Neural cell (in vitro differentiated cells): Measurements from ENCODE around the gene OR2H2. TPM values are rescaled to one million over a fixed set of nuclear protein-coding genes. Genes with fewer than 3 reads are reported as not detected.

Experiments used
- H2AFZ ChIP-seq: fragments of 200-600, 300-800 bp; sonication (generic), shearing (Covaris generic); 2 replicates; pipeline ENCODE4 v1.6.0; 2014; ENCODE audit warnings: low read depth, mild to moderate bottlenecking, antibody characterized with exemption, low read length, moderate library complexity
- H3F3A ChIP-seq: fragments of 200-600 bp; shearing (Covaris generic); 2 replicates; pipeline ENCODE4 v1.6.1; 2016; ENCODE audit warnings: mild to moderate bottlenecking, moderate library complexity, mixed read lengths, antibody characterized with exemption, low read length; ENCODE audit not compliant: insufficient read depth, poor library complexity, severe bottlenecking
- H3K27ac ChIP-seq: fragments of 200-600, 300-800 bp; sonication (generic), shearing (Covaris generic); 2 replicates; pipeline ENCODE4 v1.5.1; 2014; ENCODE audit warnings: mild to moderate bottlenecking, low read length, moderate library complexity
- H3K27me3 ChIP-seq: fragments of 300-800, 200-600 bp; sonication (generic), shearing (Covaris generic); 2 replicates; pipeline ENCODE4 v1.6.0; 2014; ENCODE audit warnings: mild to moderate bottlenecking, low read depth, low read length, moderate library complexity; ENCODE audit not compliant: insufficient read depth
- H3K36me3 ChIP-seq: fragments of 300-800, 200-600 bp; sonication (generic), shearing (Covaris generic); 2 replicates; pipeline ENCODE4 v1.5.1; 2014; ENCODE audit warnings: mild to moderate bottlenecking, antibody characterized with exemption, low read length, moderate library complexity; ENCODE audit not compliant: insufficient read depth
- H3K4me2 ChIP-seq: fragments of 300-800, 200-600 bp; sonication (generic), shearing (Covaris generic); 2 replicates; pipeline ENCODE4 v1.6.0; 2014; ENCODE audit warnings: mild to moderate bottlenecking, low read length
- H3K4me3 ChIP-seq: fragments of 300-800, 200-600 bp; sonication (generic), shearing (Covaris generic); 2 replicates; pipeline ENCODE4 v1.5.1; 2014; ENCODE audit warnings: mild to moderate bottlenecking, low read length, moderate library complexity
- H3K79me2 ChIP-seq: fragments of 200-600 bp; shearing (Covaris generic); replicated peaks from 2 replicates; pipeline ENCODE4 v1.6.0; 2014; ENCODE audit warnings: mild to moderate bottlenecking, low read length, moderate library complexity; ENCODE audit not compliant: insufficient read depth
- H3K9ac ChIP-seq: fragments of 300-800, 200-600 bp; sonication (generic), shearing (Covaris generic); 2 replicates; pipeline ENCODE4 v1.6.1; 2016; ENCODE audit warnings: mild to moderate bottlenecking, low read length, mixed read lengths
- H3K9me2 ChIP-seq: fragments of 200-600 bp; shearing (Covaris generic); 2 replicates; pipeline ENCODE4 v1.6.1; 2016; ENCODE audit warnings: mild to moderate bottlenecking, low read length, mixed read lengths; ENCODE audit not compliant: insufficient read depth
- H3K9me3 ChIP-seq: fragments of 200-600, 300-800 bp; sonication (generic), shearing (Covaris generic); 2 replicates; pipeline ENCODE4 v1.6.1; 2016; ENCODE audit warnings: mild to moderate bottlenecking, mixed run types, low read length, moderate library complexity, mixed read lengths
- H4K20me1 ChIP-seq: fragments of 200-600 bp; shearing (Covaris generic); 2 replicates; pipeline ENCODE4 v1.6.1; 2016; ENCODE audit warnings: mild to moderate bottlenecking, mixed run types; ENCODE audit not compliant: insufficient read depth
- EP300 ChIP-seq: fragments of 450-650 bp; conservative IDR thresholded peaks from 2 replicates; pipeline ENCODE4 v1.6.1; 2014; ENCODE audit warnings: antibody characterized with exemption, mild to moderate bottlenecking, moderate library complexity; ENCODE audit not compliant: poor library complexity, severe bottlenecking
- EZH2 ChIP-seq: fragments of 200-600, 300-800 bp; shearing (Covaris generic), sonication (generic); IDR thresholded peaks from 2 replicates; pipeline ENCODE4 v1.6.1; 2014; ENCODE audit warnings: antibody characterized with exemption, low read length, borderline replicate concordance, mild to moderate bottlenecking; ENCODE audit not compliant: insufficient read depth, poor library complexity, severe bottlenecking
- MXI1 ChIP-seq: fragments of 450-650 bp; conservative IDR thresholded peaks from 2 replicates; pipeline ENCODE4 v1.6.1; 2014; ENCODE audit warnings: antibody characterized with exemption, mild to moderate bottlenecking; ENCODE audit not compliant: poor library complexity, severe bottlenecking
- POLR2AphosphoS5 ChIP-seq: IDR thresholded peaks from 2 replicates; pipeline ENCODE4 v1.6.1; 2012
- RAD21 ChIP-seq: fragments of 450-650 bp; conservative IDR thresholded peaks from 2 replicates; pipeline ENCODE4 v1.6.1; 2014; ENCODE audit warnings: antibody characterized with exemption, mild to moderate bottlenecking, moderate library complexity
- SMC3 ChIP-seq: fragments of 450-650 bp; conservative IDR thresholded peaks from 2 replicates; pipeline ENCODE4 v1.6.1; 2014; ENCODE audit warnings: antibody characterized with exemption, mild to moderate bottlenecking, moderate library complexity; ENCODE audit not compliant: poor library complexity
- TAF1 ChIP-seq: IDR thresholded peaks from 2 replicates; pipeline ENCODE4 v1.6.1; 2012; ENCODE audit warnings: low read depth
- polyA plus RNA-seq: library from polyadenylated mRNA; depleted of rRNA; stranded (reverse); fragments of >200 nt; gene quantifications from 2 replicates; pipeline ENCODE4 v1.2.3, GENCODE V29; 2014
- TF ChIP-seq, protein P1 (sequence below): IDR thresholded peaks from 2 replicates; pipeline ENCODE4 v1.6.1; 2012; ENCODE audit warnings: borderline replicate concordance
- TF ChIP-seq, protein P2 (sequence below): fragments of 450-650 bp; IDR thresholded peaks from 2 replicates; pipeline ENCODE4 v1.5.1; 2014; ENCODE audit warnings: antibody characterized with exemption, mild to moderate bottlenecking, moderate library complexity; ENCODE audit not compliant: poor library complexity, severe bottlenecking

Gene OR2H2
- polyA plus RNA-seq, 1 donor from 2014 or later: not detected

DNA sequence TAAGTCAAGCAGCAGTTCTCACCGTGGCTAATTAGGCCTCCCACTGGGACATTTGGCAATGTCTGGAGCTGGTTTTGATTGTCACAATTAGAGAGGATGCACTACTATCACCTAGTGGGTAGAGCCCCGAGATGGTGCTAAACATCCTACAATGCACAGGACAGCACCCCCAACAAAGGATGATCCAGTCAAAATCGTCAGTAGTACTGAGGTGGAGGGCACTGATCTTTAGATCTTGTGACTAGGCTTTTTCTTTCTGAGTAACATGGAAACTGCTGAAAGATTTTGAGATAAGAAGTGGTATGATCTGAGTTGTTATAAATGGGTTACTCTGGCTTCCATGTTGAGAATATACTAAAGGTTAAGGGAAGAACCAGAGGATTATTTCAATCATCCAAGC is 37.3 kb upstream of the OR2H2 start:
- peaks cover 13% of the 10 kb centered on the region for H3K27me3 ChIP-seq
- H3K9me3 ChIP-seq: no peaks in the 10 kb centered on the region

DNA sequence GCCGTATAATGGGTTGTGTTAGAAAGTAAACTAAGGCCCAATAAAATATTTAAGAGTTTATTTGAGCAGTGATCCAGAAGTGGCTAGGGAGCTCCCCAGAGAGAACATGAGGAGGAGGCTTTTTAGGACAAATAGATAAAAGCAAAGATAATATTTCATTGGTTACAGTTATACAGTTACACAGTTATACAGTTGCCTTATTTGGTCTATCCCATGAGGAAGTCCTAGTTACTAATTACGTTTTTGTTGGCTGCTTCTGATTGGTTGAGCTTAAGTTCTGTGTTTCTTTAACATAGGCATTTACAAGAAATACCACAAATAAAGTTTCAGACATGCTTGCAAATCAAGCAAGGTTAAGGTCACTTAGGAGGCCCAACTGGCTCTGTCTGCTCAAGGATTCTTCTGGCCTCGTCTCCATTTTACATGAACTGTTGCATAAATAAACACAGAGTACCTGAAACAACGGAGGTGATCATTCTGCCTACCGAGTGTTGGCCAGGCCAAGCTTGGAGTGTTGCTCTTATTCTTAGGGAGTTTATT is 32.3 kb upstream of the OR2H2 start:
- H3F3A ChIP-seq: no peaks in the 10 kb centered on the region
- H2AFZ ChIP-seq: no peak overlapping the region
- H3K9me3 ChIP-seq: no peaks in the 10 kb centered on the region
- no peak overlapping the region for H3K27ac ChIP-seq
- H3K4me3 ChIP-seq: peak overlapping the region; percentile 70
- peaks cover 52% of the 10 kb centered on the region for H3K27me3 ChIP-seq
- H4K20me1 ChIP-seq: no peaks in the 10 kb centered on the region
- H3K79me2 ChIP-seq: no peaks in the 10 kb centered on the region
- no peak for TF ChIP-seq POLR2AphosphoS5
- no peak for TF ChIP-seq SMC3
- TF ChIP-seq MXI1: no peak
- TF ChIP-seq, protein P1, sequence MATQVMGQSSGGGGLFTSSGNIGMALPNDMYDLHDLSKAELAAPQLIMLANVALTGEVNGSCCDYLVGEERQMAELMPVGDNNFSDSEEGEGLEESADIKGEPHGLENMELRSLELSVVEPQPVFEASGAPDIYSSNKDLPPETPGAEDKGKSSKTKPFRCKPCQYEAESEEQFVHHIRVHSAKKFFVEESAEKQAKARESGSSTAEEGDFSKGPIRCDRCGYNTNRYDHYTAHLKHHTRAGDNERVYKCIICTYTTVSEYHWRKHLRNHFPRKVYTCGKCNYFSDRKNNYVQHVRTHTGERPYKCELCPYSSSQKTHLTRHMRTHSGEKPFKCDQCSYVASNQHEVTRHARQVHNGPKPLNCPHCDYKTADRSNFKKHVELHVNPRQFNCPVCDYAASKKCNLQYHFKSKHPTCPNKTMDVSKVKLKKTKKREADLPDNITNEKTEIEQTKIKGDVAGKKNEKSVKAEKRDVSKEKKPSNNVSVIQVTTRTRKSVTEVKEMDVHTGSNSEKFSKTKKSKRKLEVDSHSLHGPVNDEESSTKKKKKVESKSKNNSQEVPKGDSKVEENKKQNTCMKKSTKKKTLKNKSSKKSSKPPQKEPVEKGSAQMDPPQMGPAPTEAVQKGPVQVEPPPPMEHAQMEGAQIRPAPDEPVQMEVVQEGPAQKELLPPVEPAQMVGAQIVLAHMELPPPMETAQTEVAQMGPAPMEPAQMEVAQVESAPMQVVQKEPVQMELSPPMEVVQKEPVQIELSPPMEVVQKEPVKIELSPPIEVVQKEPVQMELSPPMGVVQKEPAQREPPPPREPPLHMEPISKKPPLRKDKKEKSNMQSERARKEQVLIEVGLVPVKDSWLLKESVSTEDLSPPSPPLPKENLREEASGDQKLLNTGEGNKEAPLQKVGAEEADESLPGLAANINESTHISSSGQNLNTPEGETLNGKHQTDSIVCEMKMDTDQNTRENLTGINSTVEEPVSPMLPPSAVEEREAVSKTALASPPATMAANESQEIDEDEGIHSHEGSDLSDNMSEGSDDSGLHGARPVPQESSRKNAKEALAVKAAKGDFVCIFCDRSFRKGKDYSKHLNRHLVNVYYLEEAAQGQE: no peak
- TF ChIP-seq EZH2: no peak
- TF ChIP-seq EP300: no peak
- TF ChIP-seq RAD21: no peak
- no peak for TF ChIP-seq TAF1
- TF ChIP-seq, protein P2, sequence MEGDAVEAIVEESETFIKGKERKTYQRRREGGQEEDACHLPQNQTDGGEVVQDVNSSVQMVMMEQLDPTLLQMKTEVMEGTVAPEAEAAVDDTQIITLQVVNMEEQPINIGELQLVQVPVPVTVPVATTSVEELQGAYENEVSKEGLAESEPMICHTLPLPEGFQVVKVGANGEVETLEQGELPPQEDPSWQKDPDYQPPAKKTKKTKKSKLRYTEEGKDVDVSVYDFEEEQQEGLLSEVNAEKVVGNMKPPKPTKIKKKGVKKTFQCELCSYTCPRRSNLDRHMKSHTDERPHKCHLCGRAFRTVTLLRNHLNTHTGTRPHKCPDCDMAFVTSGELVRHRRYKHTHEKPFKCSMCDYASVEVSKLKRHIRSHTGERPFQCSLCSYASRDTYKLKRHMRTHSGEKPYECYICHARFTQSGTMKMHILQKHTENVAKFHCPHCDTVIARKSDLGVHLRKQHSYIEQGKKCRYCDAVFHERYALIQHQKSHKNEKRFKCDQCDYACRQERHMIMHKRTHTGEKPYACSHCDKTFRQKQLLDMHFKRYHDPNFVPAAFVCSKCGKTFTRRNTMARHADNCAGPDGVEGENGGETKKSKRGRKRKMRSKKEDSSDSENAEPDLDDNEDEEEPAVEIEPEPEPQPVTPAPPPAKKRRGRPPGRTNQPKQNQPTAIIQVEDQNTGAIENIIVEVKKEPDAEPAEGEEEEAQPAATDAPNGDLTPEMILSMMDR: no peak
- H3K36me3 ChIP-seq: no peaks in the 10 kb centered on the region
- no peak overlapping the region for H3K4me2 ChIP-seq
- H3K9ac ChIP-seq: no peak overlapping the region
- H3K9me2 ChIP-seq: no peaks in the 10 kb centered on the region

More for the DNA sequence above, 37.3 kb upstream of the OR2H2 start:
- H3F3A ChIP-seq: no peaks in the 10 kb centered on the region
- H4K20me1 ChIP-seq: no peaks in the 10 kb centered on the region
- no peaks in the 10 kb centered on the region for H3K9me2 ChIP-seq
- no peak for TF ChIP-seq EZH2
- TF ChIP-seq, protein P1: no peak
- TF ChIP-seq, protein P2: no peak
- TF ChIP-seq SMC3: no peak
- TF ChIP-seq MXI1: no peak
- TF ChIP-seq POLR2AphosphoS5: no peak
- no peak for TF ChIP-seq EP300
- no peak for TF ChIP-seq RAD21
- TF ChIP-seq TAF1: no peak
- no peak overlapping the region for H3K27ac ChIP-seq
- no peak overlapping the region for H3K4me2 ChIP-seq
- H3K79me2 ChIP-seq: no peaks in the 10 kb centered on the region
- no peak overlapping the region for H3K4me3 ChIP-seq
- no peak overlapping the region for H3K9ac ChIP-seq
- no peak overlapping the region for H2AFZ ChIP-seq
- no peaks in the 10 kb centered on the region for H3K36me3 ChIP-seq
